ENCODE data around the gene NFASC.

DNA sequence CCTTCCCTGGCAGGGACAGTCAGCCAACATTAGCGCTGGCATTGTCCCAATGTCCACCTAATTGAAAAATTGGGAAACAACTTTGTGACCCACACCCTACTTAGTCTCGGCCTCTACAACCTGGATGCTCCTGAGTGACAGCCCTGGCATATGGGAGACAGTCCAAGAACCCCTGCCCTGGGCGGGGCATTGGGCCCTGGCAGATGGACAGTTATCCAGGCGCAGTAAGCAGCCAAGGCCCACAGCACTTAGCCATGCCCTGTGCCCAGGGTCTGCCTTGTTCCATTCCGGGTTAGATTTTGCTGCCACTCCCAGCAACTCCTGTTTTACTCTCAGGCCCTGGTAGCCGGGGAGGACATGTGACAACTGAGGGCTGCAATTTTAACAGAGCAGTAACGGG, 50.3 kb downstream of the NFASC start:
- no peak for TF ChIP-seq POLR2A (IDR thresholded peaks at IDR 0.05; ENCODE audit: low read depth, low read length)
- TF ChIP-seq POLR2AphosphoS5 (IDR thresholded peaks at IDR 0.05; ENCODE audit: low read depth, low read length) = no peak
- TF ChIP-seq TAF1 (IDR thresholded peaks at IDR 0.05; ENCODE audit: low read depth, low read length) = no peak
- TF ChIP-seq SPI1 (IDR thresholded peaks at IDR 0.05; ENCODE audit: low read depth, low read length) = no peak
- TF ChIP-seq POU2F2 (IDR thresholded peaks at IDR 0.05; ENCODE audit: low read depth, low read length) = no peak
- TF ChIP-seq PAX5 (IDR thresholded peaks at IDR 0.05; ENCODE audit: insufficient read depth, low read length, severe bottlenecking) = no peak
